ENCODE data around the gene ENC1. TPM values are rescaled to one million over a fixed set of nuclear protein-coding genes. Genes with fewer than 3 reads are reported as not detected.

The ENC1 gene
- total RNA-seq, 1 experiment from 2014 or later, result 35.0 TPM

- no peak for DNase-seq
- Histone ChIP-seq H3K9me3 (no peaks in the 10 kb centered on the region), H3K27me3 (no peaks in the 10 kb centered on the region), H3K4me3 (no peak overlapping the region), H3K36me3 (peaks cover 30% of the 10 kb centered on the region)
These were observed 13.9 kb downstream of the ENC1 start for GRCh38 chr5:74626386-74627222.

GRCh38 chr5:74625742-74626241, 14.7 kb downstream of the ENC1 start:
- Histone ChIP-seq H3K4me3 (no peak overlapping the region), H3K9me3 (no peaks in the 10 kb centered on the region), H3K36me3 (peaks cover 26% of the 10 kb centered on the region), H3K27me3 (no peaks in the 10 kb centered on the region)
- no peak for DNase-seq

- peaks cover 21% of the 10 kb centered on the region for H3K36me3 ChIP-seq
- H3K4me3 ChIP-seq, result no peak overlapping the region
- no peaks in the 10 kb centered on the region for H3K9me3 ChIP-seq
- no peak for DNase-seq
- no peaks in the 10 kb centered on the region for H3K27me3 ChIP-seq
These were observed 15.5 kb downstream of the ENC1 start for GRCh38 chr5:74624931-74625505.

GRCh38 chr5:74624501-74624900, 16.0 kb downstream of the ENC1 start:
- Histone ChIP-seq H3K4me3 (no peak overlapping the region), H3K27me3 (no peaks in the 10 kb centered on the region), H3K36me3 (peaks cover 16% of the 10 kb centered on the region), H3K9me3 (no peaks in the 10 kb centered on the region)
- DNase-seq, result no peak

GRCh38 chr5:74623748-74624408, 16.6 kb downstream of the ENC1 start:
- Histone ChIP-seq H3K27me3 (no peaks in the 10 kb centered on the region), H3K9me3 (no peaks in the 10 kb centered on the region), H3K36me3 (peaks cover 10% of the 10 kb centered on the region), H3K4me3 (no peak overlapping the region)
- no peak for DNase-seq

- no peaks in the 10 kb centered on the region for H3K9me3 ChIP-seq
- peaks cover 6% of the 10 kb centered on the region for H3K36me3 ChIP-seq
- no peak for DNase-seq
- H3K4me3 ChIP-seq, result no peak overlapping the region
- no peaks in the 10 kb centered on the region for H3K27me3 ChIP-seq
These were observed 17.4 kb downstream of the ENC1 start for GRCh38 chr5:74623006-74623611.

GRCh38 chr5:74622122-74622521, 18.4 kb downstream of the ENC1 start:
- Histone ChIP-seq H3K36me3 (no peaks in the 10 kb centered on the region; the same call in 1 of the 2 replicates), H3K4me3 (no peak overlapping the region), H3K9me3 (no peaks in the 10 kb centered on the region), H3K27me3 (no peaks in the 10 kb centered on the region)
- DNase-seq, result no peak

GRCh38 chr5:74621492-74621891, 19.0 kb downstream of the ENC1 start:
- Histone ChIP-seq H3K27me3 (no peaks in the 10 kb centered on the region), H3K36me3 (no peaks in the 10 kb centered on the region), H3K9me3 (no peaks in the 10 kb centered on the region), H3K4me3 (no peak overlapping the region)
- DNase-seq, result no peak

GRCh38 chr5:74619308-74619707, 21.2 kb downstream of the ENC1 start:
- Histone ChIP-seq H3K9me3 (no peaks in the 10 kb centered on the region), H3K27me3 (no peaks in the 10 kb centered on the region), H3K4me3 (no peak overlapping the region), H3K36me3 (no peaks in the 10 kb centered on the region)
- DNase-seq, result no peak

GRCh38 chr5:74618106-74618505, 22.4 kb downstream of the ENC1 start:
- Histone ChIP-seq H3K36me3 (no peaks in the 10 kb centered on the region), H3K4me3 (no peak overlapping the region), H3K9me3 (no peaks in the 10 kb centered on the region), H3K27me3 (no peaks in the 10 kb centered on the region)
- no peak for DNase-seq

- DNase-seq, result no peak
- no peak overlapping the region for H3K4me3 ChIP-seq
- H3K27me3 ChIP-seq, result no peaks in the 10 kb centered on the region
- H3K9me3 ChIP-seq, result no peaks in the 10 kb centered on the region
- H3K36me3 ChIP-seq, result no peaks in the 10 kb centered on the region
These were observed 23.3 kb downstream of the ENC1 start for GRCh38 chr5:74617202-74617601.

GRCh38 chr5:74616236-74617146, 24.0 kb downstream of the ENC1 start:
- no peak for DNase-seq
- no peak overlapping the region for H3K4me3 ChIP-seq

GRCh38 chr5:74613283-74613682, 27.2 kb downstream of the ENC1 start:
- no peak for DNase-seq

More at GRCh38 chr5:74616236-74617146, 24.0 kb downstream of the ENC1 start:
- Histone ChIP-seq H3K9me3 (no peaks in the 10 kb centered on the region), H3K36me3 (no peaks in the 10 kb centered on the region), H3K27me3 (no peaks in the 10 kb centered on the region)

GRCh38 chr5:74612045-74612444, 28.5 kb downstream of the ENC1 start:
- no peak overlapping the region for H3K4me3 ChIP-seq
- H3K36me3 ChIP-seq, result no peaks in the 10 kb centered on the region
- no peak for DNase-seq
- H3K27me3 ChIP-seq, result no peaks in the 10 kb centered on the region
- H3K9me3 ChIP-seq, result no peaks in the 10 kb centered on the region

More at GRCh38 chr5:74613283-74613682, 27.2 kb downstream of the ENC1 start:
- no peaks in the 10 kb centered on the region for H3K36me3 ChIP-seq
- H3K9me3 ChIP-seq, result no peaks in the 10 kb centered on the region
- H3K4me3 ChIP-seq, result no peak overlapping the region
- no peaks in the 10 kb centered on the region for H3K27me3 ChIP-seq

GRCh38 chr5:74608736-74609601, 31.6 kb downstream of the ENC1 start:
- DNase-seq, result no peak
- Histone ChIP-seq H3K36me3 (no peaks in the 10 kb centered on the region), H3K4me3 (no peak overlapping the region), H3K27me3 (no peaks in the 10 kb centered on the region), H3K9me3 (no peaks in the 10 kb centered on the region)
